IMR-90 (cell line): ENCODE measurements around the gene HS6ST3. TPM values are rescaled to one million over a fixed set of nuclear protein-coding genes. Genes with fewer than 3 reads are reported as not detected.

Source experiments
- ATAC-seq: fragments of 200-7000 bp; cut with Tn5 transposase; 2 replicates; pipeline ENCODE4 v1.9.1; 2020; ENCODE audit warnings: low read depth, mild to moderate bottlenecking, moderate library complexity
- BruUV-seq: library from RNA; stranded (reverse); fragments of 400-500 nt; replicated peaks from 2 replicates; lab custom pipeline; 2021; lab: Mats Ljungman, UMichigan
- CTCF ChIA-PET: fragments of 300-600 bp; formaldehyde crosslinking; extraction: SDS; loops from one replicate; lab custom pipeline; 2021; ENCODE audit warnings: antibody characterized with exemption; lab: Yijun Ruan, JAX
- POLR2A ChIA-PET: fragments of 300-600 bp; sonication (Branson Sonifier 250); formaldehyde crosslinking; loops from one replicate; lab custom pipeline; 2022; ENCODE audit warnings: antibody characterized with exemption; ENCODE audit not compliant: unreplicated experiment; lab: Charles Lee
- DNase-seq: peaks from one replicate; pipeline ENCODE4 v3.0.0; 2013
- H2AFZ ChIP-seq: replicated peaks from 2 replicates; pipeline ENCODE3; 2013; ENCODE audit warnings: low read length, mild to moderate bottlenecking; ENCODE audit not compliant: poor library complexity
- H2AK5ac ChIP-seq: 2 replicates; pipeline ENCODE4 v1.6.1; 2013; ENCODE audit warnings: low read depth, low read length, inconsistent platforms
- H2AK9ac ChIP-seq: replicated peaks from 2 replicates; pipeline ENCODE3; 2013; ENCODE audit warnings: mild to moderate bottlenecking, low read depth, low read length, moderate library complexity; ENCODE audit not compliant: poor library complexity
- H2BK120ac ChIP-seq: 2 replicates; pipeline ENCODE4 v1.6.1; 2013; ENCODE audit warnings: low read depth, low read length, inconsistent platforms
- H2BK15ac ChIP-seq: 3 replicates; pipeline ENCODE4 v1.6.1; 2013; ENCODE audit warnings: low read depth, low read length, inconsistent platforms
- H2BK20ac ChIP-seq: 2 replicates; pipeline ENCODE4 v1.6.1; 2013; ENCODE audit warnings: low read depth, mild to moderate bottlenecking, inconsistent platforms, low read length, moderate library complexity
- H2BK5ac ChIP-seq: 2 replicates; pipeline ENCODE4 v1.6.1; 2013; ENCODE audit warnings: mild to moderate bottlenecking, low read depth, low read length, inconsistent platforms; ENCODE audit not compliant: poor library complexity, severe bottlenecking
- H3K14ac ChIP-seq: replicated peaks from 2 replicates; pipeline ENCODE4 v1.6.1; 2013; ENCODE audit warnings: low read depth, low read length, inconsistent platforms
- H3K18ac ChIP-seq: 2 replicates; pipeline ENCODE4 v1.6.1; 2013; ENCODE audit warnings: low read depth, low read length, control low read depth
- H3K23ac ChIP-seq: 2 replicates; pipeline ENCODE4 v1.6.1; 2013; ENCODE audit warnings: low read depth, low read length, inconsistent platforms
- H3K27ac ChIP-seq: 2 replicates; pipeline ENCODE4 v1.5.1; 2013; ENCODE audit warnings: mild to moderate bottlenecking, control low read depth, low read length; ENCODE audit not compliant: insufficient read depth
- H3K27me3 ChIP-seq: 2 replicates; pipeline ENCODE4 v1.6.1; 2013; ENCODE audit warnings: low read length; ENCODE audit not compliant: control insufficient read depth, insufficient read depth
- H3K36me3 ChIP-seq: 2 replicates; pipeline ENCODE4 v1.6.1; 2013; ENCODE audit warnings: low read length, mixed read lengths; ENCODE audit not compliant: control insufficient read depth, insufficient read depth
- H3K4ac ChIP-seq: 2 replicates; pipeline ENCODE4 v1.6.1; 2013; ENCODE audit warnings: low read depth, low read length, inconsistent platforms
- H3K4me1 ChIP-seq: 2 replicates; pipeline ENCODE4 v1.6.1; 2013; ENCODE audit warnings: low read length, mixed read lengths; ENCODE audit not compliant: control insufficient read depth, insufficient read depth
- H3K4me2 ChIP-seq: 2 replicates; pipeline ENCODE4 v1.6.1; 2013; ENCODE audit warnings: low read depth, mild to moderate bottlenecking, control low read depth, low read length, moderate library complexity
- H3K4me3 ChIP-seq: 2 replicates; pipeline ENCODE4 v1.5.1; 2013; ENCODE audit warnings: low read depth, mild to moderate bottlenecking, control low read depth, low read length, moderate library complexity; ENCODE audit not compliant: insufficient read depth
- H3K56ac ChIP-seq: 2 replicates; pipeline ENCODE4 v1.6.1; 2013; ENCODE audit warnings: low read length, inconsistent platforms; ENCODE audit not compliant: insufficient read depth; ENCODE audit errors: extremely low read depth
- H3K79me1 ChIP-seq, 2 experiments: 2 replicates each; pipeline ENCODE4 v1.6.1; 2013; ENCODE audit warnings: low read length in 2 of 2, inconsistent platforms in 1 of 2, low read depth in 1 of 2
- H3K9ac ChIP-seq: 2 replicates; pipeline ENCODE4 v1.6.1; 2013; ENCODE audit warnings: low read depth, low read length, control low read depth
- H3K9me1 ChIP-seq: 2 replicates; pipeline ENCODE4 v1.6.1; 2013; ENCODE audit warnings: low read length, inconsistent platforms; ENCODE audit not compliant: insufficient read depth
- H3K9me3 ChIP-seq: 2 replicates; pipeline ENCODE4 v1.6.1; 2013; ENCODE audit warnings: low read length; ENCODE audit not compliant: control insufficient read depth, insufficient read depth
- H4K20me1 ChIP-seq: 2 replicates; pipeline ENCODE4 v1.6.1; 2013; ENCODE audit warnings: low read length, inconsistent platforms; ENCODE audit not compliant: insufficient read depth
- H4K5ac ChIP-seq: 2 replicates; pipeline ENCODE4 v1.6.1; 2013; ENCODE audit warnings: mild to moderate bottlenecking, low read depth, low read length, control low read depth
- H4K8ac ChIP-seq, 2 experiments: 2 replicates each; pipeline ENCODE4 v1.6.1; 2013; ENCODE audit warnings: low read depth in 2 of 2, low read length in 2 of 2, control low read depth in 1 of 2, inconsistent platforms in 1 of 2
- H4K91ac ChIP-seq: 2 replicates; pipeline ENCODE4 v1.6.1; 2013; ENCODE audit warnings: low read depth, low read length, inconsistent platforms; ENCODE audit not compliant: insufficient read depth
- BHLHE40 ChIP-seq: fragments of 150-350 bp; IDR thresholded peaks from 2 replicates; pipeline ENCODE4 v1.6.1; 2016; ENCODE audit warnings: mild to moderate bottlenecking, low read depth, low read length
- CEBPB ChIP-seq: IDR thresholded peaks from 2 replicates; pipeline ENCODE4 v1.6.1; 2012; ENCODE audit warnings: low read depth, low read length, improper control_type of control experiment
- CHD1 ChIP-seq: IDR thresholded peaks from 2 replicates; pipeline ENCODE4 v1.6.1; 2012; ENCODE audit warnings: low read depth, low read length, improper control_type of control experiment
- FOS ChIP-seq: fragments of 150-350 bp; IDR thresholded peaks from 2 replicates; pipeline ENCODE4 v1.6.1; 2016; ENCODE audit warnings: low read depth, low read length
- MAFK ChIP-seq: IDR thresholded peaks from 2 replicates; pipeline ENCODE4 v1.6.1; 2012; ENCODE audit warnings: low read depth, low read length, improper control_type of control experiment
- MAZ ChIP-seq: IDR thresholded peaks from 2 replicates; pipeline ENCODE4 v1.6.1; 2012; ENCODE audit warnings: low read depth, mild to moderate bottlenecking, low read length, improper control_type of control experiment, moderate library complexity, borderline replicate concordance
- MXI1 ChIP-seq: IDR thresholded peaks from 2 replicates; pipeline ENCODE4 v1.6.1; 2012; ENCODE audit warnings: low read depth, mild to moderate bottlenecking, low read length, moderate library complexity, borderline replicate concordance
- NFE2L2 ChIP-seq: fragments of 150-350 bp; IDR thresholded peaks from 2 replicates; pipeline ENCODE4 v1.6.1; 2016; ENCODE audit warnings: low read depth, mild to moderate bottlenecking, low read length
- POLR2A ChIP-seq: IDR thresholded peaks from 2 replicates; pipeline ENCODE4 v1.6.1; 2012; ENCODE audit warnings: mild to moderate bottlenecking, low read depth, low read length
- RAD21 ChIP-seq: IDR thresholded peaks from 2 replicates; pipeline ENCODE4 v1.6.1; 2012; ENCODE audit warnings: low read length, improper control_type of control experiment
- RCOR1 ChIP-seq: IDR thresholded peaks from 2 replicates; pipeline ENCODE4 v1.6.1; 2012; ENCODE audit warnings: mild to moderate bottlenecking, low read length, improper control_type of control experiment; ENCODE audit not compliant: insufficient replicate concordance
- RFX5 ChIP-seq: IDR thresholded peaks from 2 replicates; pipeline ENCODE4 v1.8.0; 2012; ENCODE audit warnings: low read depth, mild to moderate bottlenecking, low read length, moderate library complexity
- SMC3 ChIP-seq: fragments of 150-350 bp; IDR thresholded peaks from 2 replicates; pipeline ENCODE4 v1.6.1; 2016; ENCODE audit warnings: low read depth, mild to moderate bottlenecking, antibody characterized with exemption, low read length, moderate library complexity
- WGBS, 2 experiments: methylation state at CpG; one replicate each; pipeline versions ENCODE4 v1.1.5 to v1.1.7; 2013; ENCODE audit warnings: missing lambda C conversion rate in 2 of 2; ENCODE audit not compliant: insufficient read length in 1 of 2; ENCODE audit errors: extremely low coverage in 2 of 2; 5-methylcytosine and 5-hydroxymethylcytosine counted together
- dilution Hi-C: fragments of 300-500 bp; cut with HindIII; formaldehyde crosslinking; loops from one replicate; pipeline ENCODE4 v1.14.3; 2018; ENCODE audit warnings: low sequenced_read_pairs; ENCODE audit not compliant: unreplicated experiment
- in situ Hi-C: fragments of 300-500 bp; cut with MboI; formaldehyde crosslinking; loops from 3 replicates; pipeline ENCODE4 v1.14.3; 2019; ENCODE audit warnings: low sequenced_read_pairs, inconsistent platforms, mixed read lengths
- intact Hi-C: fragments of 100-400 bp; cut with micrococcal nuclease; formaldehyde crosslinking; loops from 2 replicates; pipeline ENCODE4 v1.10.0; 2022
- polyA plus RNA-seq, 3 experiments: library from polyadenylated mRNA; depleted of rRNA; stranded (reverse); fragments of >200 nt; gene quantifications; 2 replicates each; pipeline ENCODE4 v1.2.3, GENCODE V29; 2012; ENCODE audit warnings: low replicate concordance in 1 of 3
- total RNA-seq: library from RNA; depleted of rRNA; stranded (reverse); fragments of >200 nt; gene quantifications from 2 replicates; pipeline ENCODE4 v1.2.3, GENCODE V29; 2012
- TF ChIP-seq, protein P1 (sequence below): conservative IDR thresholded peaks from 2 replicates; pipeline ENCODE4 v1.5.1; 2012; ENCODE audit warnings: mild to moderate bottlenecking, low read depth, low read length, improper control_type of control experiment
- TF ChIP-seq, protein P2 (sequence below): fragments of 150-350 bp; IDR thresholded peaks from 2 replicates; pipeline ENCODE4 v1.6.1; 2016; ENCODE audit warnings: low read depth, mild to moderate bottlenecking, low read length, moderate library complexity, borderline replicate concordance
- TF ChIP-seq, protein P3 (sequence below): fragments of 150-350 bp; IDR thresholded peaks from 2 replicates; pipeline ENCODE4 v1.6.1; 2017; ENCODE audit warnings: mild to moderate bottlenecking, antibody characterized with exemption, low read length, low read depth

HS6ST3 gene
- total and polyA plus RNA-seq, 2 of the 4 experiments (the other 2 are of a cell fraction), result not detected

DNA sequence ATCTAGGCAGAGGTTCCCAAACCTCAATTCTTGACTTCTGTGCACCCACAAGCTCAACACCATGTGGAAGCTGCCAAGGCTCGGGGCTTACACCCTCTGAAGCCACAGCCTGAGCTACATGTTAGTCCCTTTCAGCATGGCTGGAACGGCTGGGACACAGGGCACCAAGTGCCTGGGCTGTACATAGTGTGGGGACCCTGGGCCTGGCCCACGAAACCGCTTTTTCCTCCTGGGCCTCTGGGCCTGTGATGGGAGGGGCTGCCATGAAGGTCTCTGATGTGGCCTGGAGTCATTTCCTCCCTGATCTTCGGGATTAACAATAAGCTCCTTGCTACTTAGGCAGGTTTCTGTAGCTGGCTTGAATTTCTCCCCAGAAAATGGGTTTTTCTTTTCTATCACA, 108.1 kb downstream of the HS6ST3 start:
- Histone ChIP-seq H3K36me3 (no peaks in the 10 kb centered on the region), H3K4me1 (no peaks in the 10 kb centered on the region), H2BK5ac (no peak overlapping the region), H2AFZ (no peak overlapping the region), H3K56ac (no peak overlapping the region), H3K27ac (no peak overlapping the region), H2BK120ac (no peak overlapping the region), H3K4me3 (no peak overlapping the region), H4K5ac (no peak overlapping the region), H4K8ac (no peak overlapping the region), H2BK15ac (no peak overlapping the region), H3K9me1 (no peaks in the 10 kb centered on the region), H4K91ac (no peak overlapping the region), H2BK20ac (no peak overlapping the region), H3K18ac (no peak overlapping the region), H3K79me1 (no peaks in the 10 kb centered on the region), H3K9me3 (peaks cover 6% of the 10 kb centered on the region; the same call in 1 of the 2 replicates), H3K4ac (no peak overlapping the region), H3K4me2 (no peak overlapping the region), H2AK9ac (no peak overlapping the region), H4K20me1 (no peaks in the 10 kb centered on the region), H3K9ac (no peak overlapping the region), H3K27me3 (no peaks in the 10 kb centered on the region), H2AK5ac (no peak overlapping the region), H3K14ac (no peak overlapping the region), H3K23ac (no peak overlapping the region)
- ATAC-seq (no peak), DNase-seq (no peak)
- POLR2A ChIA-PET, result no interaction called here
- no CpG with 5 or more reads among the region's 5 CpGs for WGBS, 2 experiments
- CTCF ChIA-PET, result no interaction called here
- intact Hi-C loops, result no loop called here
- in situ Hi-C loops, result no loop called here
- no TSS peak for BruUV-seq
- TF ChIP-seq RFX5 (no peak), RAD21 (no peak), CEBPB (no peak), MAZ (no peak), CHD1 (no peak), RCOR1 (no peak), NFE2L2 (no peak), FOS (no peak), BHLHE40 (no peak), SMC3 (no peak), MXI1 (no peak), POLR2A (no peak), MAFK (no peak)
- TF ChIP-seq, protein P1, sequence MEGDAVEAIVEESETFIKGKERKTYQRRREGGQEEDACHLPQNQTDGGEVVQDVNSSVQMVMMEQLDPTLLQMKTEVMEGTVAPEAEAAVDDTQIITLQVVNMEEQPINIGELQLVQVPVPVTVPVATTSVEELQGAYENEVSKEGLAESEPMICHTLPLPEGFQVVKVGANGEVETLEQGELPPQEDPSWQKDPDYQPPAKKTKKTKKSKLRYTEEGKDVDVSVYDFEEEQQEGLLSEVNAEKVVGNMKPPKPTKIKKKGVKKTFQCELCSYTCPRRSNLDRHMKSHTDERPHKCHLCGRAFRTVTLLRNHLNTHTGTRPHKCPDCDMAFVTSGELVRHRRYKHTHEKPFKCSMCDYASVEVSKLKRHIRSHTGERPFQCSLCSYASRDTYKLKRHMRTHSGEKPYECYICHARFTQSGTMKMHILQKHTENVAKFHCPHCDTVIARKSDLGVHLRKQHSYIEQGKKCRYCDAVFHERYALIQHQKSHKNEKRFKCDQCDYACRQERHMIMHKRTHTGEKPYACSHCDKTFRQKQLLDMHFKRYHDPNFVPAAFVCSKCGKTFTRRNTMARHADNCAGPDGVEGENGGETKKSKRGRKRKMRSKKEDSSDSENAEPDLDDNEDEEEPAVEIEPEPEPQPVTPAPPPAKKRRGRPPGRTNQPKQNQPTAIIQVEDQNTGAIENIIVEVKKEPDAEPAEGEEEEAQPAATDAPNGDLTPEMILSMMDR, result no peak
- TF ChIP-seq, protein P2, sequence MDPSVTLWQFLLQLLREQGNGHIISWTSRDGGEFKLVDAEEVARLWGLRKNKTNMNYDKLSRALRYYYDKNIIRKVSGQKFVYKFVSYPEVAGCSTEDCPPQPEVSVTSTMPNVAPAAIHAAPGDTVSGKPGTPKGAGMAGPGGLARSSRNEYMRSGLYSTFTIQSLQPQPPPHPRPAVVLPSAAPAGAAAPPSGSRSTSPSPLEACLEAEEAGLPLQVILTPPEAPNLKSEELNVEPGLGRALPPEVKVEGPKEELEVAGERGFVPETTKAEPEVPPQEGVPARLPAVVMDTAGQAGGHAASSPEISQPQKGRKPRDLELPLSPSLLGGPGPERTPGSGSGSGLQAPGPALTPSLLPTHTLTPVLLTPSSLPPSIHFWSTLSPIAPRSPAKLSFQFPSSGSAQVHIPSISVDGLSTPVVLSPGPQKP, result no peak
- TF ChIP-seq, protein P3, sequence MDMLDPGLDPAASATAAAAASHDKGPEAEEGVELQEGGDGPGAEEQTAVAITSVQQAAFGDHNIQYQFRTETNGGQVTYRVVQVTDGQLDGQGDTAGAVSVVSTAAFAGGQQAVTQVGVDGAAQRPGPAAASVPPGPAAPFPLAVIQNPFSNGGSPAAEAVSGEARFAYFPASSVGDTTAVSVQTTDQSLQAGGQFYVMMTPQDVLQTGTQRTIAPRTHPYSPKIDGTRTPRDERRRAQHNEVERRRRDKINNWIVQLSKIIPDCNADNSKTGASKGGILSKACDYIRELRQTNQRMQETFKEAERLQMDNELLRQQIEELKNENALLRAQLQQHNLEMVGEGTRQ, result no peak
- dilution Hi-C loops, result no loop called here
